Parathyroid adenoma (tissue), 2 donors: Measurements from ENCODE around the gene NHSL2.

ENCODE experiments used
- H2AFZ ChIP-seq: fragments of 300-600 bp; sonication (generic); one replicate; pipeline ENCODE4 v1.7.0; 2017; ENCODE audit warnings: antibody characterized with exemption, mild to moderate bottlenecking
- H3K27ac ChIP-seq: fragments of 300-600 bp; sonication (generic); one replicate; pipeline ENCODE4 v1.7.0; 2017
- H3K27me3 ChIP-seq: fragments of 300-600 bp; sonication (generic); one replicate; pipeline ENCODE4 v1.7.0; 2017; ENCODE audit warnings: low read length; ENCODE audit not compliant: control insufficient read depth, insufficient read depth
- H3K36me3 ChIP-seq: fragments of 300-600 bp; sonication (generic); one replicate; pipeline ENCODE4 v1.7.0; 2017; ENCODE audit warnings: low read length; ENCODE audit not compliant: control insufficient read depth, insufficient read depth
- H3K4me1 ChIP-seq: fragments of 300-600 bp; sonication (generic); one replicate; pipeline ENCODE4 v1.7.0; 2017; ENCODE audit warnings: control low read depth
- H3K4me2 ChIP-seq: fragments of 300-600 bp; sonication (generic); one replicate; pipeline ENCODE4 v1.7.0; 2017; ENCODE audit warnings: low read length
- H3K4me3 ChIP-seq: fragments of 300-600 bp; sonication (generic); one replicate; pipeline ENCODE4 v1.7.0; 2017; ENCODE audit warnings: low read depth, low read length
- H3K79me2 ChIP-seq: fragments of 300-600 bp; sonication (generic); one replicate; pipeline ENCODE4 v1.7.0; 2017; ENCODE audit warnings: control low read depth
- H3K9ac ChIP-seq: fragments of 300-600 bp; sonication (generic); one replicate; pipeline ENCODE4 v1.7.0; 2017; ENCODE audit warnings: mild to moderate bottlenecking
- H3K9me3 ChIP-seq: fragments of 300-600 bp; sonication (generic); one replicate; pipeline ENCODE4 v1.7.0; 2017; ENCODE audit warnings: low read length; ENCODE audit not compliant: control insufficient read depth
- TF ChIP-seq, protein P1 (sequence below): fragments of 300-600 bp; sonication (generic); IDR thresholded peaks from one replicate; pipeline ENCODE4 v1.7.0; 2017; ENCODE audit warnings: antibody characterized with exemption, mild to moderate bottlenecking
- donor health status: primary hyperparathyroidism.

The NHSL2 gene

DNA sequence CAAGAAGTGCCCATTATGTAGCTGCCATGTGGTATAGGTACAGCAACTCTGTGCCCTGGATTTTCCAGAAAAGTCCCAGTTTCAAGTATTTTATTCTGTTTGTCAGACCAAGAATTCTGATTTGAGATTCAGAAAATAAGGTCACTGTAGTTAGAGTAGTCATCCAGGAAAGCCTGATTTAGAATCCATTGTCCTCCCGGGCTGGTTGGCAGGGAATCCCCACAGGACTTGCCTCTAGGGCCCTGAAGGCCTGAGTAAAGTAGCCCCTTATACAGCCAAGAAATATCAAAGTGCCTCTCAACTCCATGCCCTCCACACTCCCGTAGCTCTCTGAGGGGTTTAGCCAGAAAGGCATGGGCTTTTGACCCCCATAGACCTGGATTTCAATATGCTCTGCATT lies 184.7 kb downstream of the NHSL2 start:
- Histone ChIP-seq H3K27me3 (no peaks in the 10 kb centered on the region), H3K4me1 (no peaks in the 10 kb centered on the region), H3K4me2 (no peak overlapping the region), H3K9ac (no peak overlapping the region), H3K79me2 (no peaks in the 10 kb centered on the region), H3K36me3 (no peaks in the 10 kb centered on the region), H3K27ac (no peak overlapping the region), H3K4me3 (no peak overlapping the region), H2AFZ (no peak overlapping the region), H3K9me3 (no peaks in the 10 kb centered on the region)
- TF ChIP-seq, protein P1, sequence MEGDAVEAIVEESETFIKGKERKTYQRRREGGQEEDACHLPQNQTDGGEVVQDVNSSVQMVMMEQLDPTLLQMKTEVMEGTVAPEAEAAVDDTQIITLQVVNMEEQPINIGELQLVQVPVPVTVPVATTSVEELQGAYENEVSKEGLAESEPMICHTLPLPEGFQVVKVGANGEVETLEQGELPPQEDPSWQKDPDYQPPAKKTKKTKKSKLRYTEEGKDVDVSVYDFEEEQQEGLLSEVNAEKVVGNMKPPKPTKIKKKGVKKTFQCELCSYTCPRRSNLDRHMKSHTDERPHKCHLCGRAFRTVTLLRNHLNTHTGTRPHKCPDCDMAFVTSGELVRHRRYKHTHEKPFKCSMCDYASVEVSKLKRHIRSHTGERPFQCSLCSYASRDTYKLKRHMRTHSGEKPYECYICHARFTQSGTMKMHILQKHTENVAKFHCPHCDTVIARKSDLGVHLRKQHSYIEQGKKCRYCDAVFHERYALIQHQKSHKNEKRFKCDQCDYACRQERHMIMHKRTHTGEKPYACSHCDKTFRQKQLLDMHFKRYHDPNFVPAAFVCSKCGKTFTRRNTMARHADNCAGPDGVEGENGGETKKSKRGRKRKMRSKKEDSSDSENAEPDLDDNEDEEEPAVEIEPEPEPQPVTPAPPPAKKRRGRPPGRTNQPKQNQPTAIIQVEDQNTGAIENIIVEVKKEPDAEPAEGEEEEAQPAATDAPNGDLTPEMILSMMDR, result no peak

DNA sequence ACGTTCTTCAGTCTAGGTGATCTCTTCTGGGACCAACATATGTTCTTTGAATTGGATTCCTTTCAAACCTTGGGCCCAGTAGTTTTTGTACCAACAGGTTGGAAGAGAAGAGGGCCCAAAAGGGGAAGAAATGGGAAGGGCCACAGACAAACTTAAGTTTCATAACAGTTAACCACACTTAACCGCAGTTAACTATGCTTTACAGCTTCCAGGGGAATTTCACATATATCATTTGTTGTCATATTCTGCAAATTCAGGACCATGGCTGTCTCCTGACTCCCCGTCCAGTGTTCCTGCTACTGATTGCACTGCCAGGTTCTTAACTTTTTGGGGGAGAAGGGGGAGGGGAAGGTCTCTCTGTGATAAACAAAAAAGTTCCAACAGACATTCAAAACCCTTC lies 186.5 kb downstream of the NHSL2 start:
- no peaks in the 10 kb centered on the region for H3K4me1 ChIP-seq
- H3K4me2 ChIP-seq, result no peak overlapping the region
- no peaks in the 10 kb centered on the region for H3K27me3 ChIP-seq
- no peak overlapping the region for H3K27ac ChIP-seq
- H3K4me3 ChIP-seq, result no peak overlapping the region
- no peak overlapping the region for H3K9ac ChIP-seq
- H3K9me3 ChIP-seq, result no peaks in the 10 kb centered on the region
- H3K36me3 ChIP-seq, result no peaks in the 10 kb centered on the region
- no peak overlapping the region for H2AFZ ChIP-seq
- no peaks in the 10 kb centered on the region for H3K79me2 ChIP-seq
- TF ChIP-seq, protein P1, result no peak

DNA sequence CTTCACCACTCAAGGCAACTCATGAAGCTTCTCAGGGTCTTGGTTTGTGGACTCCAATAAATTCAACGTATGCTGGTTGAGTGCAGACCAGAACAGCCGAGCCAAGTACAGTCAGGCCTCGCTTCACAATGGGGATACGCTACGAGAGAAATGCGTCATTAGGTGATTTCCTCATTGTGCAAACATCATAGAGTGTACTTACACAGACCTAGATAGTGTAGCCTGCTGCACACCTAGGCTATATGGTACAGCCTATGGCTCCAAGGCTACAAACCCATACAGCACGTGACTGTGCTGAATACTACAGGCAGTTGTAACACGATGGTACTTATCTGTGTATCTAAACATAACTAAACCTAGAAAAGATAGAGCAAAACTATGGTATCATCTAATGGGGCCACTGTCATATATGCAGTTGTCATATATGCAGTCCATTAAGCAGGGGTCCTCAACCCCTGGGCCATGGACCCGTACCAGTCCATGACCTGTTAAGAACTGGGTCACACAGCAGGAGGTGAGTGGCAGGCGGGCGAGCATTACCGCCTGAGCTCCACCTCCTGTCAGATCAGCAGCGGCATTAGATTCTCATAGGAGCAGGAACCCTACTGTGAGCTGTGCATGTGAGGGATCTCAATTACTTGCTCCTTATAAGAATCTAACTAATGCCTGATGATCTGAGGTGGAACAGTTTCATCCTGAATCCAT lies 189.6 kb downstream of the NHSL2 start:
- Histone ChIP-seq H3K36me3 (no peaks in the 10 kb centered on the region), H3K27me3 (no peaks in the 10 kb centered on the region), H3K4me1 (no peaks in the 10 kb centered on the region), H2AFZ (no peak overlapping the region), H3K4me2 (no peak overlapping the region), H3K27ac (no peak overlapping the region), H3K4me3 (no peak overlapping the region), H3K9me3 (no peaks in the 10 kb centered on the region), H3K9ac (no peak overlapping the region), H3K79me2 (peaks cover 6% of the 10 kb centered on the region)
- TF ChIP-seq, protein P1, result no peak

DNA sequence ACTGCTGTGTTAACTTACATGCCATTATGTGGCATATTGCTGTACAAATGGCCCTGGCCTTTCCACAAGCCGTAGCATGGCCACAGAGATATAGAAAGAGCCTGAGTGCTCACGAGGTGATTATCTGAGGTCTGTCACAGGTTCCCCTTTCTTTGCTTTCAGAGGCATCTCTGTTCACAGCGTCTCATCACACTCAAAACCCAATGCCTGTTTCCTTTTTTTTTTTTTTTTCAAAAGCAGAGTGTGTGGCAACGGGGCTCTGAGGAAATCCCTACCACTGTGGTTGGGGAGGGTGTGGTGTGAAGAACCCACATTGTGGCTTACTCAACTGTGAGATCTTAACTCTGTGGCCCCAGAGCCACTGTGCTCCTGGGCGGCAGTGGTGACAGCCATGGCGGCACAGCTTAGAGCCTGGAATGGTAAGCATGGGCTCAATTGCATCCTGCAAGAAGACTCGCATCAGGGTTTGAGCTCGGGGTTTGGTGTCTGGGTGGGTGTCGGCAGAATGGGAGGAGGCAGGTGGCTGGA lies 190.2 kb downstream of the NHSL2 start:
- Histone ChIP-seq H3K36me3 (no peaks in the 10 kb centered on the region), H3K9ac (no peak overlapping the region), H3K4me2 (no peak overlapping the region), H3K27me3 (no peaks in the 10 kb centered on the region), H3K9me3 (no peaks in the 10 kb centered on the region), H3K27ac (no peak overlapping the region), H2AFZ (no peak overlapping the region), H3K4me3 (no peak overlapping the region), H3K79me2 (peaks cover 6% of the 10 kb centered on the region), H3K4me1 (no peaks in the 10 kb centered on the region)
- TF ChIP-seq, protein P1, result no peak

DNA sequence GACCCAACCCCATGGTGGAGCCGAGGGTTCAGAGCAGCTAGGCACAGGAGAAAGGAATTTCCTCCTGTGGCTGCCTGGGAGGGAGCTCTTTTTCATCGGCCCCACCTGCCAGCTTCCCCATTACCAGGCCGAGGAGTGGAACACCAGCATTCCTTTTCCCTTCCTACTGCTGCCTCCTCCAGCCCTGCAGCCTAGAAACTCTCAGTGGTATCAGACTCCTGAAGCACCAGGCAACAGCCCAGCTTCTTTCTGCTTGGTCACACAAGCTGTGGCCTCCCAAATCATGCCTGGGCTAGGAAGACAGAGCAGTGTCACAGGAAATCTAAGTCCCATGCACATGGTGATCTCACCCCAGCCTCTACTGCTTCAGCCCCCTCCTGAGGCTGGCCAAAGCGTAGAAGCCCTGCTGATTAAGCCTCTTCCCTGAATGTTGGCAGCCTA lies 191.0 kb downstream of the NHSL2 start:
- Histone ChIP-seq H3K79me2 (peaks cover 6% of the 10 kb centered on the region), H2AFZ (no peak overlapping the region), H3K4me1 (no peaks in the 10 kb centered on the region), H3K4me3 (no peak overlapping the region), H3K4me2 (no peak overlapping the region), H3K36me3 (no peaks in the 10 kb centered on the region), H3K27ac (no peak overlapping the region), H3K9me3 (no peaks in the 10 kb centered on the region), H3K9ac (no peak overlapping the region), H3K27me3 (no peaks in the 10 kb centered on the region)
- TF ChIP-seq, protein P1, result no peak
